SU-DHL-6 (cell line): Measurements from ENCODE around the gene TMEM141.
A peak's percentile ranks its signal among the peaks of the same experiment; 100 is the strongest.

Experiments
- H2AFZ ChIP-seq: fragments of 200-600 bp; sonication (generic); 2 replicates; pipeline ENCODE4 v1.6.1; 2014; ENCODE audit warnings: low read depth, mild to moderate bottlenecking, moderate library complexity, mixed read lengths, antibody characterized with exemption, low read length; ENCODE audit not compliant: severe bottlenecking
- H3F3A ChIP-seq: fragments of 200-600 bp; shearing (Covaris generic); 2 replicates; pipeline ENCODE4 v1.6.0; 2016; ENCODE audit warnings: antibody characterized with exemption, mild to moderate bottlenecking; ENCODE audit not compliant: insufficient read depth
- H3K27ac ChIP-seq: fragments of 200-600 bp; sonication (generic); 2 replicates; pipeline ENCODE4 v1.5.1; 2016; ENCODE audit warnings: low read depth, mild to moderate bottlenecking, low read length, moderate library complexity, mixed read lengths
- H3K27me3 ChIP-seq: fragments of 200-600 bp; sonication (generic), shearing (Covaris generic); 2 replicates; pipeline ENCODE4 v1.6.0; 2014; ENCODE audit warnings: mild to moderate bottlenecking, low read length
- H3K36me3 ChIP-seq: fragments of 200-600 bp; sonication (generic); 2 replicates; pipeline ENCODE4 v1.6.1; 2014; ENCODE audit warnings: mild to moderate bottlenecking, low read length, mixed read lengths
- H3K4me2 ChIP-seq: fragments of 300-600, 200-600 bp; shearing (Covaris generic), sonication (generic); 2 replicates; pipeline ENCODE4 v1.6.0; 2014; ENCODE audit warnings: low read length, low read depth, mild to moderate bottlenecking; ENCODE audit not compliant: poor library complexity, severe bottlenecking
- H3K4me3 ChIP-seq: fragments of 200-600 bp; sonication (generic); 2 replicates; pipeline ENCODE4 v1.5.1; 2014; ENCODE audit warnings: antibody characterized with exemption, low read length, mild to moderate bottlenecking, mixed read lengths; ENCODE audit not compliant: insufficient read depth, poor library complexity, severe bottlenecking
- H3K79me2 ChIP-seq: fragments of 200-600 bp; sonication (generic); 2 replicates; pipeline ENCODE4 v1.6.1; 2014; ENCODE audit warnings: mild to moderate bottlenecking, low read length, moderate library complexity; ENCODE audit not compliant: insufficient read depth
- H3K9ac ChIP-seq: fragments of 200-600 bp; sonication (generic); 2 replicates; pipeline ENCODE4 v1.7.0; 2014; ENCODE audit warnings: mild to moderate bottlenecking, low read length
- H3K9me2 ChIP-seq: fragments of 200-600 bp; sonication (generic); replicated peaks from 2 replicates; pipeline ENCODE4 v1.6.1; 2014; ENCODE audit warnings: low read length; ENCODE audit not compliant: insufficient read depth
- H3K9me3 ChIP-seq: fragments of 200-600 bp; sonication (generic); 2 replicates; pipeline ENCODE4 v1.6.1; 2014; ENCODE audit warnings: low read length, mixed read lengths; ENCODE audit not compliant: insufficient read depth
- H4K20me1 ChIP-seq: fragments of 200-600 bp; sonication (generic); 2 replicates; pipeline ENCODE4 v1.6.1; 2014; ENCODE audit warnings: low read depth, mild to moderate bottlenecking, antibody characterized with exemption, low read length, moderate library complexity, mixed read lengths
- EZH2phosphoT487 ChIP-seq: fragments of 200-600 bp; sonication (generic), shearing (Covaris generic); conservative IDR thresholded peaks from 2 replicates; pipeline ENCODE4 v1.6.1; 2018; ENCODE audit warnings: mild to moderate bottlenecking, antibody characterized with exemption, low read length, moderate library complexity, mixed read lengths
- TF ChIP-seq, protein P1 (sequence below): fragments of 200-600 bp; sonication (generic); IDR thresholded peaks from one replicate; pipeline ENCODE4 v1.5.1; 2017; ENCODE audit warnings: antibody characterized with exemption, mild to moderate bottlenecking, low read length, moderate library complexity; ENCODE audit not compliant: insufficient read depth, poor library complexity, severe bottlenecking

TMEM141 gene

DNA sequence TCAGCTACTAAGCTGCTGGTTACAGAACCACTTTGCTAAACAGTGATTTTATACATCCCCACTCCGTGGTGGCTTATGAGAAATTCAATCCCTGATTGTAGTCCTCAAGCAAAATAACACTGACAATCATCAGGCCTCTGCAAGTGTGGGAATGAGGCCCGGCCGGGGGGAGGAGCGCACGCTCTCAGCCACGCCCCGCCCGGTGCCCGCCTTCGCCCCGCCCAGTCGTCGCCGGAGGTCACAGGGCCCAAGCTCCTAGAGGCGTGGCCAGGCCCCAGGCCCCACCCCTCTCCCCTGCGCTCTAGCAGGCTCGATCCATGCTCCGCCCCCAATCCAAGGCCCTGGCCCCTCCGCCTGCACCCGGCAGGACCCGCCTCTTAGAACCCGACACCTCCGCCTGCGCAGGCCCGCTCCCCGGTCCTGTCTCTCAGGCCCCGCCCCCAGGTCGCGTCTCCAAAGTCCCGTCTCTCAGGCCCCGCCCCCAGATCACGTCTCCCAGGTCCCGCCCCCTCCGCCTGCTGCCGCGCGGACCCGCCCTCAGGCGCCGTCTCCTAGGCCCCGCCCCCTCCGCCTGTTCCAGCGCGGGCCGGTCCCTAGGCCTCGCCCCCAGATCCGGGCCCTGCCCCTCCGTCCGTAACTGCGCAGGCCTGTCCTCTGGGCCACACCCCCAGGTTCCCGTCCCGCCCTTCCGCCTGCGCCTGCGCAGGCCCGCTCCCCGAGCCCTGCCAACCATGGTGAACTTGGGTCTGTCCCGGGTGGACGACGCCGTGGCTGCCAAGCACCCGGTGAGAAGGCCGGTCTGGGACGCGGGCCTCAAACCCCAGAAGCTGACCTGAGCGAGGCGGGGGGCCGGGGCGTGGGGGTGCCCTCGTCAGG, at the start of gene TMEM141:
Gene TMEM141 (plus strand): TSS at position 705 of the 876 bp plus-strand sequence. CDS start 27 bp downstream, at position 732.
- H3K4me2 ChIP-seq: peak within 1 kb of the TSS; percentile 66
- H3K9me3 ChIP-seq: no peaks in the 10 kb centered on the region
- H3K9ac ChIP-seq: peak within 1 kb of the TSS; percentile 69
- H2AFZ ChIP-seq: peak within 1 kb of the TSS; percentile 69
- TF ChIP-seq, protein P1, sequence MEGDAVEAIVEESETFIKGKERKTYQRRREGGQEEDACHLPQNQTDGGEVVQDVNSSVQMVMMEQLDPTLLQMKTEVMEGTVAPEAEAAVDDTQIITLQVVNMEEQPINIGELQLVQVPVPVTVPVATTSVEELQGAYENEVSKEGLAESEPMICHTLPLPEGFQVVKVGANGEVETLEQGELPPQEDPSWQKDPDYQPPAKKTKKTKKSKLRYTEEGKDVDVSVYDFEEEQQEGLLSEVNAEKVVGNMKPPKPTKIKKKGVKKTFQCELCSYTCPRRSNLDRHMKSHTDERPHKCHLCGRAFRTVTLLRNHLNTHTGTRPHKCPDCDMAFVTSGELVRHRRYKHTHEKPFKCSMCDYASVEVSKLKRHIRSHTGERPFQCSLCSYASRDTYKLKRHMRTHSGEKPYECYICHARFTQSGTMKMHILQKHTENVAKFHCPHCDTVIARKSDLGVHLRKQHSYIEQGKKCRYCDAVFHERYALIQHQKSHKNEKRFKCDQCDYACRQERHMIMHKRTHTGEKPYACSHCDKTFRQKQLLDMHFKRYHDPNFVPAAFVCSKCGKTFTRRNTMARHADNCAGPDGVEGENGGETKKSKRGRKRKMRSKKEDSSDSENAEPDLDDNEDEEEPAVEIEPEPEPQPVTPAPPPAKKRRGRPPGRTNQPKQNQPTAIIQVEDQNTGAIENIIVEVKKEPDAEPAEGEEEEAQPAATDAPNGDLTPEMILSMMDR: no peak
- TF ChIP-seq EZH2phosphoT487: no peak
- H3K9me2 ChIP-seq: no peaks in the 10 kb centered on the region
- no peaks in the 10 kb centered on the region for H4K20me1 ChIP-seq
- H3K27me3 ChIP-seq: no peaks in the 10 kb centered on the region
- peaks cover 6% of the 10 kb centered on the region; the same call in 1 of the 2 replicates for H3F3A ChIP-seq
- H3K4me3 ChIP-seq: peak within 1 kb of the TSS; percentile 61
- H3K27ac ChIP-seq: peak within 1 kb of the TSS; percentile 42
- H3K79me2 ChIP-seq: no peaks in the 10 kb centered on the region
- no peaks in the 10 kb centered on the region for H3K36me3 ChIP-seq

DNA sequence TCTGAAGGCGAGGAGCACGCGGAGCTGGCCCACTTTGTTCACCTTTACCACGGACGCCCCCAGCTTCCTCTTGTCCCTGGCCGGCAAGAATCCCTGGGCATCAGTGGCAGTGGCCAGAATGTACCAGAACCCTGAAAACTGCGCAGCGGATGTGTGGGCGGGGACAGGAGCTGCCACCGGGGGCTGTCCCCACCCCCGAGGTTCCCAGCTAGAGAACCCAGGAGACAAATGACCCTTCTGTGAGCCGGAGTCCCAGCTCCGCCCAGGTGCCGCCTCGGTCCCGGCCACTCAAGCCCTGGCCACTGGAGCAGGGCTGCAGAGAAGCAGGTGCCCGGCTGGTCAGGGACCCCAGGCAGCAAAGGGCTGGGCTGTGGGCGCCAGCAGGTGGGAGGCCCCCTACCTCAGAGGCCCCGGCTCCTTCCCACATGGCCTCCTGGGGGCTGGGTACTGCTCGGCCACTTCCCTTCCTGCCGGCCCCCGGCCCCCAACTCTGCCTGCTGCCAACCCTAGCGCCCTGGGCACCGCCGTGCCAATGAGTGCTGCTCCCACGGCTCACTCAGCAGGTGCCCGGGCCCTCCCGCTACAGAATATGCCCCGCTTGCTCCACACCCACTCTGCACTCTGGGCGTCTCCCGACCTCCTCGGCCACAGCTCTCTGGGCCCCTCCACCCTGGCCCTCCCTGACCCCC, 49.1 kb upstream of the TMEM141 start:
- Histone ChIP-seq H3K9me2 (no peaks in the 10 kb centered on the region), H4K20me1 (no peaks in the 10 kb centered on the region), H3K4me2 (no peak overlapping the region), H3K9ac (no peak overlapping the region), H3K27me3 (no peaks in the 10 kb centered on the region; the same call in 1 of the 2 replicates), H3K27ac (no peak overlapping the region), H2AFZ (no peak overlapping the region), H3F3A (no peaks in the 10 kb centered on the region), H3K9me3 (no peaks in the 10 kb centered on the region), H3K79me2 (no peaks in the 10 kb centered on the region), H3K36me3 (no peaks in the 10 kb centered on the region), H3K4me3 (no peak overlapping the region)
- no peak for TF ChIP-seq EZH2phosphoT487
- TF ChIP-seq, protein P1: no peak

DNA sequence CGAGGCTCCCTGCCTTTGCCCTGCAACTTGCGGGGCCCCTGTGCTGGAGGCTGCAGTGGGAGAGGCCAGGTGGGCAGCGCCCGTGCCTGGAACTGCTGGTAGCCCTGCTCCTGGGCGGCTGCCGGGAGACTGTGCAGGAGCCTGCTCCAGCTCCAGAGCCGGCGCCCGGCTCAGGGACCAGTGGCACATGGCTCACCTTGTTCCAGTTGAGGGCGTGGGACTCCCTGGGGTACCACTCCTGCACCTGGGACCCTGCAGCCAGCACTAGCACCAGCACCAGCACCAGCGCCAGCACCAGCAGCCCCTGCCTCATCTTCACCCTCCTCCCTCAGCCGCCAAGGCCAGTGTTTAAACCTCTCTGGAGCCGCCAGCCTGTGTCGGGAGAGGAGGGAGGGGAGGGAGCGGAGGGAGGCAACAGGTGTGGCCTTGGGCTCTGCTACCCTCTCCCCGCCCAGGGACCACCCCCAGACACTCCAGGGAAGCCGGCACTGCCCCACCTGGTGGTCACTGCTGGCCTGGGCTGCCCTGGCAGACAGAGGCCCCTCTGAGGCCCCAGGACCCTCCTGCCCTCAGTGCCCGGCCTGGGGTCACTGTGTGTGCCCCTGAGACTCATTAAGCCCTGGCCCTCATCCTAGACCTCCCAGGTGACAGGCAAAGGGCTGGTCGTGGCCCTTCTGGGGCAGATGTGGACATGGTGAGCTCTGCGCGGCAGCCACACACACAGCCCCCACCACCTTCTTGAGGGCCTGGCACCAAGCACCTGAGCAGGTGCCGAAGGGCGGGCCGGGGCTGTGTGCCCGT, 48.4 kb upstream of the TMEM141 start, which contains the start of gene LCN10:
Gene LCN10 (minus strand): TSS at position 350 of the 801 bp plus-strand sequence. CDS start 37 bp downstream, at position 313.
- no peak within 1 kb of the TSS for H3K4me2 ChIP-seq
- no peaks in the 10 kb centered on the region for H3K9me3 ChIP-seq
- no peak within 1 kb of the TSS for H3K9ac ChIP-seq
- H3K4me3 ChIP-seq: no peak within 1 kb of the TSS
- H3K79me2 ChIP-seq: no peaks in the 10 kb centered on the region
- no peak within 1 kb of the TSS for H3K27ac ChIP-seq
- no peaks in the 10 kb centered on the region for H3F3A ChIP-seq
- H3K27me3 ChIP-seq: no peaks in the 10 kb centered on the region; the same call in 1 of the 2 replicates
- H4K20me1 ChIP-seq: no peaks in the 10 kb centered on the region
- H2AFZ ChIP-seq: no peak within 1 kb of the TSS
- H3K36me3 ChIP-seq: no peaks in the 10 kb centered on the region
- H3K9me2 ChIP-seq: no peaks in the 10 kb centered on the region
- TF ChIP-seq, protein P1: no peak
- no peak for TF ChIP-seq EZH2phosphoT487
